ENCODE results near the gene TRIM32.

Gene TRIM32

GRCh38 chr9:116716438-116716837, 29.3 kb downstream of the TRIM32 start (continued):
- TF ChIP-seq, protein P1, sequence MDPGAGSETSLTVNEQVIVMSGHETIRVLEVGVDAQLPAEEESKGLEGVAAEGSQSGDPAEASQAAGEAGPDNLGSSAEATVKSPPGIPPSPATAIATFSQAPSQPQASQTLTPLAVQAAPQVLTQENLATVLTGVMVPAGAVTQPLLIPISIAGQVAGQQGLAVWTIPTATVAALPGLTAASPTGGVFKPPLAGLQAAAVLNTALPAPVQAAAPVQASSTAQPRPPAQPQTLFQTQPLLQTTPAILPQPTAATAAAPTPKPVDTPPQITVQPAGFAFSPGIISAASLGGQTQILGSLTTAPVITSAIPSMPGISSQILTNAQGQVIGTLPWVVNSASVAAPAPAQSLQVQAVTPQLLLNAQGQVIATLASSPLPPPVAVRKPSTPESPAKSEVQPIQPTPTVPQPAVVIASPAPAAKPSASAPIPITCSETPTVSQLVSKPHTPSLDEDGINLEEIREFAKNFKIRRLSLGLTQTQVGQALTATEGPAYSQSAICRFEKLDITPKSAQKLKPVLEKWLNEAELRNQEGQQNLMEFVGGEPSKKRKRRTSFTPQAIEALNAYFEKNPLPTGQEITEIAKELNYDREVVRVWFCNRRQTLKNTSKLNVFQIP (CRISPR knock-in tag; IDR thresholded peaks at IDR 0.05; ENCODE audit: borderline replicate concordance, low read depth): no peak
- TF ChIP-seq ZC3H10 (CRISPR knock-in tag; IDR thresholded peaks at IDR 0.05): no peak

DNA sequence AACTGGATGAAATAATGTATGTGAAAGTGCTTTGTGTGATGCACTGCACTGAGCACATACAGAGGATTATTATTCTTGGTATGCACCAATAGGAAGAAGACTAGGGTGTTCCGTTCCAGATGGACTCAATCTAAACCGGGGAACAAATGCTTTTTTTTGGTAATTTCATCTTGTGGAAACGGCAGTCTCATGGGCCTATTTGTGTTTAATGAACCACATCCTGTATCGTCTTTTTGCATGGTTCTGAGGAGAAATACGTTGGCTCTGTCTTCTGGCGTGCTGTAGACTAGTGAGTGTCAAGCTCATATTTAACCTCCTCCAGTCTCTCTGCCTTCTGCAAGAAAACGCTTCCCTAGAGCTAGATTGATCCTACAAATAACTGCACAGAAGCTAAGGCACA, 30.0 kb downstream of the TRIM32 start:
- ATAC-seq: no peak
- TF ChIP-seq, protein P1 (CRISPR knock-in tag; IDR thresholded peaks at IDR 0.05; ENCODE audit: borderline replicate concordance, low read depth): no peak
- no peak for TF ChIP-seq SNAI2 (CRISPR knock-in tag; IDR thresholded peaks at IDR 0.05)
- no peak for TF ChIP-seq TSHZ2 (CRISPR knock-in tag; IDR thresholded peaks at IDR 0.05)
- TF ChIP-seq ZNF70 (CRISPR knock-in tag; IDR thresholded peaks at IDR 0.05): no peak
- no peak for TF ChIP-seq ZFP3 (CRISPR knock-in tag; IDR thresholded peaks at IDR 0.05)
- TF ChIP-seq CREB5 (CRISPR knock-in tag; IDR thresholded peaks at IDR 0.05; ENCODE audit: low read depth): no peak
- no peak for TF ChIP-seq ZNF8 (CRISPR knock-in tag; IDR thresholded peaks at IDR 0.05)
- TF ChIP-seq ZC3H10 (CRISPR knock-in tag; IDR thresholded peaks at IDR 0.05): no peak
- TF ChIP-seq, protein P2, sequence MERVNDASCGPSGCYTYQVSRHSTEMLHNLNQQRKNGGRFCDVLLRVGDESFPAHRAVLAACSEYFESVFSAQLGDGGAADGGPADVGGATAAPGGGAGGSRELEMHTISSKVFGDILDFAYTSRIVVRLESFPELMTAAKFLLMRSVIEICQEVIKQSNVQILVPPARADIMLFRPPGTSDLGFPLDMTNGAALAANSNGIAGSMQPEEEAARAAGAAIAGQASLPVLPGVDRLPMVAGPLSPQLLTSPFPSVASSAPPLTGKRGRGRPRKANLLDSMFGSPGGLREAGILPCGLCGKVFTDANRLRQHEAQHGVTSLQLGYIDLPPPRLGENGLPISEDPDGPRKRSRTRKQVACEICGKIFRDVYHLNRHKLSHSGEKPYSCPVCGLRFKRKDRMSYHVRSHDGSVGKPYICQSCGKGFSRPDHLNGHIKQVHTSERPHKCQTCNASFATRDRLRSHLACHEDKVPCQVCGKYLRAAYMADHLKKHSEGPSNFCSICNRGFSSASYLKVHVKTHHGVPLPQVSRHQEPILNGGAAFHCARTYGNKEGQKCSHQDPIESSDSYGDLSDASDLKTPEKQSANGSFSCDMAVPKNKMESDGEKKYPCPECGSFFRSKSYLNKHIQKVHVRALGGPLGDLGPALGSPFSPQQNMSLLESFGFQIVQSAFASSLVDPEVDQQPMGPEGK (CRISPR knock-in tag; IDR thresholded peaks at IDR 0.05; ENCODE audit: borderline replicate concordance): no peak
- no peak for TF ChIP-seq ZNF565 (CRISPR knock-in tag; conservative IDR thresholded peaks at IDR 0.05; ENCODE audit: low read depth)
- TF ChIP-seq TCF4 (CRISPR knock-in tag; IDR thresholded peaks at IDR 0.05; ENCODE audit: borderline replicate concordance): no peak
- no peak for TF ChIP-seq TOX (CRISPR knock-in tag; IDR thresholded peaks at IDR 0.05; ENCODE audit: borderline replicate concordance)
- no peak for TF ChIP-seq ZFP30 (CRISPR knock-in tag; IDR thresholded peaks at IDR 0.05)
- no peak for TF ChIP-seq BACH2 (CRISPR knock-in tag; IDR thresholded peaks at IDR 0.05; ENCODE audit: borderline replicate concordance)
- no peak for TF ChIP-seq CSDC2 (CRISPR knock-in tag; IDR thresholded peaks at IDR 0.05)
- TF ChIP-seq CSRNP3 (CRISPR knock-in tag; IDR thresholded peaks at IDR 0.05): no peak
- no peak for TF ChIP-seq ESRRG (CRISPR knock-in tag; IDR thresholded peaks at IDR 0.05)
- TF ChIP-seq ARNTL (CRISPR knock-in tag; IDR thresholded peaks at IDR 0.05; ENCODE audit: borderline replicate concordance, low read depth): no peak

GRCh38 chr9:116718111-116718510, 31.0 kb downstream of the TRIM32 start:
- no peak for ATAC-seq
- TF ChIP-seq ZNF565 (CRISPR knock-in tag; conservative IDR thresholded peaks at IDR 0.05; ENCODE audit: low read depth) (no peak), TCF4 (CRISPR knock-in tag; IDR thresholded peaks at IDR 0.05; ENCODE audit: borderline replicate concordance) (no peak), ARNTL (CRISPR knock-in tag; IDR thresholded peaks at IDR 0.05; ENCODE audit: borderline replicate concordance, low read depth) (no peak), ISL1 (CRISPR knock-in tag; IDR thresholded peaks at IDR 0.05) (no peak), RARB (CRISPR knock-in tag; IDR thresholded peaks at IDR 0.05) (no peak), TOX (CRISPR knock-in tag; IDR thresholded peaks at IDR 0.05; ENCODE audit: borderline replicate concordance) (no peak), OSR1 (CRISPR knock-in tag; IDR thresholded peaks at IDR 0.05) (no peak), ZFP30 (CRISPR knock-in tag; IDR thresholded peaks at IDR 0.05) (no peak), ZFP3 (CRISPR knock-in tag; IDR thresholded peaks at IDR 0.05) (no peak)
- TF ChIP-seq, protein P2 (CRISPR knock-in tag; IDR thresholded peaks at IDR 0.05; ENCODE audit: borderline replicate concordance): no peak
- TF ChIP-seq, protein P1 (CRISPR knock-in tag; IDR thresholded peaks at IDR 0.05; ENCODE audit: borderline replicate concordance, low read depth): no peak

Measured in SK-N-SH treated with all-trans-retinoic acid at 6 μM for 48 hours (cell line).